Fibroblast of lung (primary cell): ENCODE data around the gene GPRASP2. TPM values are rescaled to one million over a fixed set of nuclear protein-coding genes. Genes with fewer than 3 reads are reported as not detected.

Experiments used
- DNase-seq, 2 donors: peaks; one replicate each; pipeline versions ENCODE4 v3.0.0 to v3.0.0-alpha.2; 2010; ENCODE audit warnings: low read depth in 2 of 2
- H2AFZ ChIP-seq: 2 replicates; pipeline ENCODE4 v1.5.1; 2012; ENCODE audit warnings: low read length, control low read depth, inconsistent platforms
- H3K27ac ChIP-seq: 2 replicates; pipeline ENCODE4 v1.5.1; 2011; ENCODE audit warnings: low read length, control low read depth; ENCODE audit not compliant: insufficient read depth
- H3K27me3 ChIP-seq: 2 replicates; pipeline ENCODE4 v1.5.1; 2011; ENCODE audit warnings: mild to moderate bottlenecking, low read length; ENCODE audit not compliant: control insufficient read depth, insufficient read depth
- H3K36me3 ChIP-seq: 2 replicates; pipeline ENCODE4 v1.5.1; 2011; ENCODE audit warnings: low read length; ENCODE audit not compliant: control insufficient read depth, insufficient read depth
- H3K4me1 ChIP-seq: 2 replicates; pipeline ENCODE4 v1.5.1; 2011; ENCODE audit warnings: low read length; ENCODE audit not compliant: control insufficient read depth, insufficient read depth; ENCODE audit errors: extremely low read depth
- H3K4me2 ChIP-seq: 2 replicates; pipeline ENCODE4 v1.5.1; 2011; ENCODE audit warnings: low read length, control low read depth; ENCODE audit not compliant: insufficient read depth; ENCODE audit errors: extremely low read depth
- H3K4me3 ChIP-seq, 4 experiments: fragments of 200-600 bp in 1 of 4; sonication (generic) in 1 of 4; replicated peaks in 1 of 4; 2 replicates each; pipeline ENCODE4 v1.5.1; 2011 to 2016; ENCODE audit warnings: low read length in 4 of 4, low read depth in 3 of 4, mild to moderate bottlenecking in 3 of 4, control low read depth in 2 of 4, inconsistent platforms in 1 of 4, mixed read lengths in 1 of 4; ENCODE audit not compliant: insufficient read depth in 1 of 4; ENCODE audit errors: control extremely low read depth in 1 of 4
- H3K79me2 ChIP-seq: 2 replicates; pipeline ENCODE4 v1.5.1; 2012; ENCODE audit warnings: mild to moderate bottlenecking, low read length, inconsistent platforms; ENCODE audit not compliant: control insufficient read depth, insufficient read depth
- H3K9ac ChIP-seq: 2 replicates; pipeline ENCODE4 v1.5.1; 2011; ENCODE audit warnings: mild to moderate bottlenecking, low read length, control low read depth; ENCODE audit not compliant: insufficient read depth
- H3K9me3 ChIP-seq: 2 replicates; pipeline ENCODE4 v1.5.1; 2012; ENCODE audit warnings: low read depth, low read length; ENCODE audit not compliant: control insufficient read depth, insufficient read depth
- H4K20me1 ChIP-seq: 2 replicates; pipeline ENCODE4 v1.5.1; 2011; ENCODE audit warnings: low read length; ENCODE audit not compliant: control insufficient read depth, insufficient read depth; ENCODE audit errors: extremely low read depth
- CTCF ChIP-seq, 2 donors: IDR thresholded peaks in 1 of 2; conservative IDR thresholded peaks in 1 of 2; 1 replicate in 1 of 2; 2 replicates in 1 of 2; pipeline ENCODE4 v1.5.1; 2011 to 2012; ENCODE audit warnings: low read length in 2 of 2, control low read depth in 1 of 2, inconsistent platforms in 1 of 2, low read depth in 1 of 2, mild to moderate bottlenecking in 1 of 2
- EZH2 ChIP-seq: IDR thresholded peaks from 2 replicates; pipeline ENCODE4 v1.5.1; 2012; ENCODE audit warnings: low read length, control low read depth, mild to moderate bottlenecking; ENCODE audit errors: missing control alignments
- polyA plus RNA-seq, 2 donors: library from polyadenylated mRNA; depleted of rRNA in 1 of 2; stranded (reverse) in 1 of 2; unstranded in 1 of 2; fragments of >200 nt; gene quantifications; 2 replicates each; pipeline ENCODE4 v1.2.1, GENCODE V29; 2011 to 2012; ENCODE audit warnings: missing spikeins in 1 of 2
- total RNA-seq: library from RNA; depleted of rRNA; stranded (reverse); fragments of >200 nt; gene quantifications from 2 replicates; pipeline ENCODE4 v1.2.1, GENCODE V29; 2014

The GPRASP2 gene
- total and polyA plus RNA-seq, 2 donors (not counting 1 experiment from before 2014, with no cell fraction given): 8.8 to 24.6 TPM

GRCh38 chrX:102739657-102740056, 27.4 kb downstream of the GPRASP2 start:
- no peaks in the 10 kb centered on the region for H3K79me2 ChIP-seq
- no peak overlapping the region for H3K4me2 ChIP-seq
- no peaks in the 10 kb centered on the region for H3K4me1 ChIP-seq
- no peak overlapping the region for H2AFZ ChIP-seq
- H3K4me3 ChIP-seq: no peak overlapping the region
- H3K27ac ChIP-seq: no peak overlapping the region
- TF ChIP-seq CTCF (conservative IDR thresholded peaks at IDR 0.05 in 1 of 2, IDR thresholded peaks at IDR 0.05 in 1 of 2; ENCODE audit: low read depth in 1 of 2, low read length in 2 of 2): no peak
- TF ChIP-seq EZH2: no peak
- H3K27me3 ChIP-seq: no peaks in the 10 kb centered on the region
- no peaks in the 10 kb centered on the region for H3K9me3 ChIP-seq
- H3K9ac ChIP-seq: no peak overlapping the region
- DNase-seq: peak in 1 of 2 donors; percentile 15
- no peaks in the 10 kb centered on the region for H4K20me1 ChIP-seq
- no peaks in the 10 kb centered on the region for H3K36me3 ChIP-seq

- H3K4me1 ChIP-seq: no peaks in the 10 kb centered on the region
- no peaks in the 10 kb centered on the region for H3K36me3 ChIP-seq
- TF ChIP-seq EZH2 (no peak), CTCF (conservative IDR thresholded peaks at IDR 0.05 in 1 of 2, IDR thresholded peaks at IDR 0.05 in 1 of 2; ENCODE audit: low read depth in 1 of 2, low read length in 2 of 2) (no peak)
- no peak for DNase-seq
- H3K79me2 ChIP-seq: no peaks in the 10 kb centered on the region
- H3K27me3 ChIP-seq: no peaks in the 10 kb centered on the region
- no peak overlapping the region for H3K4me2 ChIP-seq
- H3K9ac ChIP-seq: no peak overlapping the region
- no peaks in the 10 kb centered on the region for H4K20me1 ChIP-seq
- H3K27ac ChIP-seq: no peak overlapping the region
- no peak overlapping the region for H2AFZ ChIP-seq
- H3K9me3 ChIP-seq: no peaks in the 10 kb centered on the region
- H3K4me3 ChIP-seq: no peak overlapping the region
Observed at GRCh38 chrX:102744307-102744706, 32.1 kb downstream of the GPRASP2 start.

DNA sequence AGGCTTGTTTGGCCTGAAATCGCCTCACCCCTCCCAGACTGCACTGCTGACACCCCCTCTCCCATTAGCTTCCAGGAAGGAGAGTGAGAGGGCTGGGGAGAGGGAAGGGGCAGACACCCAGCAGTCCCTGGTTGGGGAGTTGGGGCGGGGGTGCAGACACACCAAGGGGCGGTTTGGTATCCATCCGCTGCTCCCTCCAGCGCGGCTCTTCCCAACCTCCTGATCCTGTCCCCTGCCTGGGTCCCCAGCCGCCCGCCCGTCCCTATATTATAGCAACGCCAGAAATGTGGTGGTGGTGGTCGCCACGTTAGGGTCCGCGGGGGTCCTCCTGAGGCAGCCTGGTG, 33.2 kb downstream of the GPRASP2 start:
- Histone ChIP-seq H3K4me2 (peak overlapping the region; percentile 44), H3K4me3 (peak overlapping the region in 2 of 4 experiments; percentile 41 to 62), H3K27ac (no peak overlapping the region), H2AFZ (no peak overlapping the region), H3K79me2 (no peaks in the 10 kb centered on the region), H3K9ac (no peak overlapping the region), H4K20me1 (no peaks in the 10 kb centered on the region), H3K27me3 (no peaks in the 10 kb centered on the region), H3K4me1 (no peaks in the 10 kb centered on the region), H3K36me3 (no peaks in the 10 kb centered on the region), H3K9me3 (no peaks in the 10 kb centered on the region)
- TF ChIP-seq CTCF (conservative IDR thresholded peaks at IDR 0.05 in 1 of 2, IDR thresholded peaks at IDR 0.05 in 1 of 2; ENCODE audit: low read depth in 1 of 2, low read length in 2 of 2) (no peak), EZH2 (no peak)
- DNase-seq: no peak
